ENCODE results near the gene ZFYVE21.

Gene ZFYVE21

DNA sequence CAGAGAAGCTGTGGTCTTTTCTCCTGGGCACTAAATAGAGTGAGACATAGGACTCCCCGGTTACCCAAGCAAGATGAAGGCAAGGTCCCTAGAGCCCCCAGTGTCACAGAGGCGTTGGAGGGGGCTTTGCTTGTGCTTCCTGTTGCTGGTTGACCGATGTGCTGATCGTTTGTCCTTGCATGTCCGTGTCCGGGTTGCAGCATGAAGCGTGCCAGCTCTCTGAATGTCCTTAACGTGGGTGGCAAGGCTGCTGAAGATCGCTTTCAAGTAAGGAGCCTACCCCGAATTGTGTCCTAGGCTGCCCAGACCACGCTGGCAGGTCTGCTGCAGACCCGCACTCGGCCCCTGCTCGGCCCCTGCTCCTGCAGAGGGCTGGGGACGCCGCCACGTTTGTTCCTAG is 23.5 kb upstream of the ZFYVE21 start:
- TF ChIP-seq, protein P1, sequence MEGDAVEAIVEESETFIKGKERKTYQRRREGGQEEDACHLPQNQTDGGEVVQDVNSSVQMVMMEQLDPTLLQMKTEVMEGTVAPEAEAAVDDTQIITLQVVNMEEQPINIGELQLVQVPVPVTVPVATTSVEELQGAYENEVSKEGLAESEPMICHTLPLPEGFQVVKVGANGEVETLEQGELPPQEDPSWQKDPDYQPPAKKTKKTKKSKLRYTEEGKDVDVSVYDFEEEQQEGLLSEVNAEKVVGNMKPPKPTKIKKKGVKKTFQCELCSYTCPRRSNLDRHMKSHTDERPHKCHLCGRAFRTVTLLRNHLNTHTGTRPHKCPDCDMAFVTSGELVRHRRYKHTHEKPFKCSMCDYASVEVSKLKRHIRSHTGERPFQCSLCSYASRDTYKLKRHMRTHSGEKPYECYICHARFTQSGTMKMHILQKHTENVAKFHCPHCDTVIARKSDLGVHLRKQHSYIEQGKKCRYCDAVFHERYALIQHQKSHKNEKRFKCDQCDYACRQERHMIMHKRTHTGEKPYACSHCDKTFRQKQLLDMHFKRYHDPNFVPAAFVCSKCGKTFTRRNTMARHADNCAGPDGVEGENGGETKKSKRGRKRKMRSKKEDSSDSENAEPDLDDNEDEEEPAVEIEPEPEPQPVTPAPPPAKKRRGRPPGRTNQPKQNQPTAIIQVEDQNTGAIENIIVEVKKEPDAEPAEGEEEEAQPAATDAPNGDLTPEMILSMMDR (IDR thresholded peaks at IDR 0.05; ENCODE audit: borderline replicate concordance, insufficient read depth, low read depth, low read length), result no peak
- H3K4me3 ChIP-seq (ENCODE audit: low read depth, low read length), result no peak overlapping the region

DNA sequence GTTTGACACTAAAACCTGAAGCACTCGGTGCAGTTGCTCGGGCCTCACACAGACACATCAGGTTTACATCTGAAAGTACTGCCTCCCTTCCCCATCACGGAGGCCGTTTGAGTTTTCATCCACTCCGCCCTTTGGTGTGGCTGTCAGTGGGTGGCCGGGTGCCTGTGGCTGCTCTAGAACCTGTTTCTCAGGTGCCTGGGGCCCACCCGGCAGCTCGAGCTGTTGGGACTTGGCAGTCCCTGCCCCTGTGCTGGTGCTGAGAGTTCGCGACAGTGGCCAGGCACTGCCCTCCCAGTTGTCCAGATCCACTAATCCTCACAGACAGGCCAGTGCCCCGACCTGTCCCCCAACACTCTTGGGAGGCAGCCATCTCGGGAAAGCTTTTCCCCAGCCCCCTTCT is 22.7 kb upstream of the ZFYVE21 start:
- TF ChIP-seq, protein P1 (IDR thresholded peaks at IDR 0.05; ENCODE audit: borderline replicate concordance, insufficient read depth, low read depth, low read length), result no peak
- no peak overlapping the region for H3K4me3 ChIP-seq (ENCODE audit: low read depth, low read length)

DNA sequence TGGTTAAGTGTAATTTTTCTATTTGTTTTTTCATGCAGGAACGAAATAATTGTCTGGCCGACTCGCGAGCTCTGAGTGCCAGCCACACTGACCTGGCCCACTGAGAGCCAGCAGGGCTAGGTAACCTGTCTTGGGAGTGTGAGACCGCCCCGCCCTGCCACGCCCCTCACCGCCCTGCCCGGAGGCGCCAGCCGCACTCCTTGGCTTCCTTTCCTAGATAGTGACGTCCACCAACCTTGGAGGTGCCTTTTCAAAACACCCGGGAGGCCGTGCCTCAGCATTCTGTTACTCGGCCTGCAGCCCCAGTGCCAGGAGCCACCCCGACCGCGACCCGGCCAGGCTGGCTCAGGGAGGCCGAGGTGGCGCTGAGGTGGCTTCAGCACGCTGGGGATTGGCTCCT is 22.1 kb upstream of the ZFYVE21 start:
- no peak overlapping the region for H3K4me3 ChIP-seq (ENCODE audit: low read depth, low read length)
- TF ChIP-seq, protein P1 (IDR thresholded peaks at IDR 0.05; ENCODE audit: borderline replicate concordance, insufficient read depth, low read depth, low read length), result no peak

- H3K4me3 ChIP-seq (ENCODE audit: low read depth, low read length), result no peak overlapping the region
- TF ChIP-seq, protein P1 (IDR thresholded peaks at IDR 0.05; ENCODE audit: borderline replicate concordance, insufficient read depth, low read depth, low read length), result no peak
Observed at GRCh38 chr14:103694572-103695026, 21.0 kb upstream of the ZFYVE21 start.

DNA sequence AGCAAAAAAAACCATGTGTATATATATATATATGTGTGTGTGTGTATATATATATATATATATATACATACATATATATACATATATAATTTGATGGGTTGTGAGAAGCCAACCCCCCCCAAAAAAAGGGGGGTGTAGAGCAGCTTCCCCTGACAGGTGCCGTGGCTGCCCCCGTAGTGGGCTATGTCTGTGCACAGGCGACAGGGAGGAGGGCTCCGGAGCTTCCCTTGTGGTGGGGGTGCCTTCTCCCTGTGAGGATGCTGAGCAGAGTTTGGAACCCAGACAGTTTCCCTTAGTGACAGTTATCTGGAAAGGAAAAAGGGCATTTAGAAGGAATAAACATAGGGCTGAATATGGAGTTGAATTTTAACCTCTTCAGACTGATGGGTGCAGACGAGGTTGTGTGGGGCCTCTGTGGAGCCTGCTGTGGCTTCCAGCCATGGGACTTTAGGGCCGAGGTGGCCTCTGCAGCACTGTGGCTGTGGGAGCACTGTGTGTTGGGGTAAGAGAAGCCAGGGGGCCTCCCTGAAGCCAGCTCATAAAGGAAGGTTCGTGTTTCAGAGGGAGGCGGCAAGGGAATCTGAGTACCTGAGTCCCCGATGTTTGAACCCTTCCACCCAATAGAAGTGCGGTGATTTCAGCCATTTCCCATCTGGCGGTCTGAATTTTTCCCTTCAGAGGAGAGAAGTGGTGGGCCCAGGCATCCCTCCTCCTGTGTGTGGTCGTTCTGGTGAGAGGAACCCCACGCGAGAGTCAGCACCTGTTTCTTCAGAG is 20.1 kb upstream of the ZFYVE21 start:
- TF ChIP-seq, protein P1 (IDR thresholded peaks at IDR 0.05; ENCODE audit: borderline replicate concordance, insufficient read depth, low read depth, low read length), result no peak
- no peak overlapping the region for H3K4me3 ChIP-seq (ENCODE audit: low read depth, low read length)

DNA sequence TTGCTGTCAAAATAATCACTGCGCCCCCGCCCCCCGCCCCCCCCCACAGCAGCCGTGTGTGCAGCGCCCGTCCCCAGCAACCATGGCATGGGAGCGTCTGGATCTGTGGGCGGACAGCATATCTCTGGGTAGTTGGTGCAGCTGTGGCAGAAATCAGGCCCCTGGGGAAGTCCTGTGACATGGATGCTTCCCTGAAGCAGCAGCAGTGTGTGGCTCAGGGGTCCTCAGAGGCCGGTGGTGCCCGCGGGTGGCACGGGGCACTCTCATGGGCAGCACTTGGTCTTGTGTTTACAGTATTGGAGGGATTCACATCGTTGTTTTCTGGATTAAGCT is 19.6 kb upstream of the ZFYVE21 start:
- TF ChIP-seq, protein P1 (IDR thresholded peaks at IDR 0.05; ENCODE audit: borderline replicate concordance, insufficient read depth, low read depth, low read length), result no peak

DNA sequence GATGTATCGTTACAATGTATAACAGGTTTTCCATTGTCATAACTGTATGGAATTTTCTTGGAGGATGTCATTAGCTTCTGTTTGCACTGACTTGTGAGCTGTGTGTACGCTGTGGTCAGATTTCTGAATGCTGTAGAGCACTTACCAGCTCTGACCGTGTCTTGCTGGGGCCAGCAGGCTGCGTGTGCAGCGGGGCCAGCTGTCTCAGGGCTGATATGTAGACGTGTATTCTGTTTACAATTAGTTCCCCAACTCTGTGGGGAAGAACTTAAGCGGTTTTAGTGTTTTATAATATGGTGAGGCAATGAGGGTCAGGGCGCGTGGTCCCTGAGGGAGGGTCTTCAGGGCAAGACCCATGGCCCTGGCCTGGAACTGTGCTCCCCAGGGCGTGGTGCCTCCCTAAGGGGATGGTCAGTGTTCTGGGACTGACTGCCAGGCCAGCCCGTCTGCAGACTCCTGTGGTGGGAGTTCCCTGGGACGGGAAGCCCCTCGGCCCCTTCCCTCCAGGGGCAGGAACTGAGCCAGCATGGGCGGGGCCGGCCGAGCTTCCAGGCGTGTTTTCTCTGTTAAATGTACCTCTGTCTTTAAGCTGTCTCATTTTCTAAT is 19.0 kb upstream of the ZFYVE21 start:
- TF ChIP-seq, protein P1 (IDR thresholded peaks at IDR 0.05; ENCODE audit: borderline replicate concordance, insufficient read depth, low read depth, low read length), result no peak
- H3K4me3 ChIP-seq (ENCODE audit: low read depth, low read length), result no peak overlapping the region

More for the DNA sequence above, 19.6 kb upstream of the ZFYVE21 start:
- no peak overlapping the region for H3K4me3 ChIP-seq (ENCODE audit: low read depth, low read length)
